HepG2 (cell line): ENCODE results near the gene CDKN3. TPM values are rescaled to one million over a fixed set of nuclear protein-coding genes. Genes with fewer than 3 reads are reported as not detected.

Experiments used
- CCDC6 ChIP-seq: sonication (generic); formaldehyde crosslinking; IDR thresholded peaks from 2 replicates; pipeline ENCODE4 v1.8.1; 2022; ENCODE audit warnings: mild to moderate bottlenecking, missing genetic modification reagents, moderate library complexity
- CREM ChIP-seq, 2 experiments: sonication (generic) in 1 of 2; formaldehyde crosslinking in 1 of 2; IDR thresholded peaks; 2 replicates each; pipeline versions ENCODE4 v1.4.0 to v1.6.1; 2016 to 2020; ENCODE audit warnings: antibody characterized with exemption in 1 of 2, mild to moderate bottlenecking in 1 of 2, missing genetic modification reagents in 1 of 2
- FOXK1 ChIP-seq: sonication (generic); formaldehyde crosslinking; IDR thresholded peaks from 2 replicates; pipeline ENCODE4 v1.4.0; 2020; ENCODE audit warnings: low read depth, missing genetic modification reagents, borderline replicate concordance
- IRF2 ChIP-seq: IDR thresholded peaks from 2 replicates; pipeline ENCODE4 v1.6.1; 2018; ENCODE audit warnings: missing genetic modification reagents, missing compliant biosample characterization
- KDM1A ChIP-seq: IDR thresholded peaks from 2 replicates; pipeline ENCODE4 v1.6.1; 2016; ENCODE audit warnings: missing compliant biosample characterization
- KLF16 ChIP-seq, 2 experiments: sonication (generic) in 1 of 2; formaldehyde crosslinking in 1 of 2; IDR thresholded peaks; 2 replicates each; pipeline versions ENCODE4 v1.6.1 to v1.8.0; 2016 to 2023; ENCODE audit warnings: missing genetic modification reagents in 2 of 2, missing compliant biosample characterization in 1 of 2
- MAZ ChIP-seq, 2 experiments: sonication (generic) in 1 of 2; formaldehyde crosslinking in 1 of 2; IDR thresholded peaks; 2 replicates each; pipeline versions ENCODE4 v1.5.0 to v1.6.1; 2012 to 2020; ENCODE audit warnings: low read depth in 2 of 2, mild to moderate bottlenecking in 2 of 2, borderline replicate concordance in 1 of 2, improper control_type of control experiment in 1 of 2, low read length in 1 of 2, missing genetic modification reagents in 1 of 2, moderate library complexity in 1 of 2
- NFE2 ChIP-seq: sonication (generic); formaldehyde crosslinking; IDR thresholded peaks from 2 replicates; pipeline ENCODE4 v1.4.0; 2020; ENCODE audit warnings: missing genetic modification reagents
- NFE2L2 ChIP-seq: fragments of 150-350 bp; IDR thresholded peaks from 2 replicates; pipeline ENCODE4 v1.6.1; 2014; ENCODE audit warnings: low read length
- NFIB ChIP-seq: sonication (generic); formaldehyde crosslinking; IDR thresholded peaks from 2 replicates; pipeline ENCODE4 v1.9.0; 2021; ENCODE audit warnings: missing genetic modification reagents, mild to moderate bottlenecking, borderline replicate concordance
- NONO ChIP-seq, 2 experiments: fragments of 450-650 bp in 1 of 2; sonication (generic) in 1 of 2; formaldehyde crosslinking in 1 of 2; IDR thresholded peaks in 1 of 2; conservative IDR thresholded peaks in 1 of 2; 2 replicates each; pipeline versions ENCODE4 v1.6.1 to v1.8.0; 2017 to 2022; ENCODE audit warnings: mild to moderate bottlenecking in 1 of 2, missing genetic modification reagents in 1 of 2, moderate library complexity in 1 of 2
- NR2F6 ChIP-seq, 2 experiments: IDR thresholded peaks; 2 replicates each; pipeline ENCODE4 v1.6.1; 2016; ENCODE audit warnings: antibody characterized with exemption in 1 of 2, mild to moderate bottlenecking in 1 of 2
- PHF5A ChIP-seq: IDR thresholded peaks from one replicate; pipeline ENCODE4 v1.6.1; 2018; ENCODE audit warnings: low read depth, missing genetic modification reagents; ENCODE audit not compliant: unreplicated experiment
- SOX6 ChIP-seq, 2 experiments: fragments of 450-650 bp in 1 of 2; sonication (generic) in 1 of 2; formaldehyde crosslinking in 1 of 2; IDR thresholded peaks; 2 replicates each; pipeline versions ENCODE4 v1.4.0 to v1.6.1; 2017 to 2020; ENCODE audit warnings: antibody characterized with exemption in 1 of 2, mild to moderate bottlenecking in 1 of 2, missing genetic modification reagents in 1 of 2
- TCF12 ChIP-seq, 2 experiments: fragments of 450-650 bp in 1 of 2; sonication (generic) in 1 of 2; formaldehyde crosslinking in 1 of 2; IDR thresholded peaks; 2 replicates each; pipeline versions ENCODE4 v1.6.1 to v1.8.0; 2017 to 2022; ENCODE audit warnings: antibody characterized with exemption in 1 of 2, mild to moderate bottlenecking in 1 of 2, missing genetic modification reagents in 1 of 2, moderate library complexity in 1 of 2
- ZBTB3 ChIP-seq: sonication (generic); formaldehyde crosslinking; IDR thresholded peaks from 2 replicates; pipeline ENCODE4 v1.4.0; 2020; ENCODE audit warnings: low read depth, mild to moderate bottlenecking, moderate library complexity, missing genetic modification reagents, borderline replicate concordance
- ZNF629 ChIP-seq: sonication (generic); formaldehyde crosslinking; conservative IDR thresholded peaks from 2 replicates; pipeline ENCODE4 v1.5.0; 2020; ENCODE audit warnings: missing genetic modification reagents
- ZNF670 ChIP-seq: sonication (generic); formaldehyde crosslinking; IDR thresholded peaks from 2 replicates; pipeline ENCODE4 v1.8.0; 2022; ENCODE audit warnings: mild to moderate bottlenecking, missing genetic modification reagents, borderline replicate concordance
- ZNF747 ChIP-seq: sonication (generic); formaldehyde crosslinking; IDR thresholded peaks from 2 replicates; pipeline ENCODE4 v1.8.1; 2023; ENCODE audit warnings: missing genetic modification reagents, mild to moderate bottlenecking, borderline replicate concordance
- polyA plus RNA-seq, 8 experiments: library from polyadenylated mRNA; depleted of rRNA in 3 of 8; stranded (reverse) in 7 of 8; unstranded in 1 of 8; fragments of >200 nt; fragmentation: Illumina TruSeq in 4 of 8; extraction: Trizol in 4 of 8; gene quantifications; 2 replicates each; pipeline versions ENCODE4 v1.2.1 to v1.2.3, GENCODE V29; 2011 to 2016; ENCODE audit warnings: low read depth in 4 of 8, missing spikeins in 1 of 8, mixed read lengths in 1 of 8; ENCODE audit not compliant: insufficient read depth in 1 of 8
- total RNA-seq, 5 experiments: library from RNA; depleted of rRNA; stranded (reverse); fragments of >200 nt; fragmentation: Illumina TruSeq; extraction: Trizol; gene quantifications; 2 replicates each; pipeline ENCODE4 v1.2.3, GENCODE V29; 2016; ENCODE audit warnings: low read depth in 1 of 5
- TF ChIP-seq, protein P1 (sequence below): sonication (generic); formaldehyde crosslinking; IDR thresholded peaks from 2 replicates; pipeline ENCODE4 v1.8.0; 2022; ENCODE audit warnings: mild to moderate bottlenecking, missing genetic modification reagents; ENCODE audit not compliant: insufficient replicate concordance
- TF ChIP-seq, protein P2 (sequence below): sonication (generic); formaldehyde crosslinking; IDR thresholded peaks from 2 replicates; pipeline ENCODE4 v1.9.0; 2021; ENCODE audit warnings: missing genetic modification reagents, borderline replicate concordance
- TF ChIP-seq, protein P3 (sequence below): sonication (generic); formaldehyde crosslinking; conservative IDR thresholded peaks from 2 replicates; pipeline ENCODE4 v1.8.0; 2022; ENCODE audit warnings: mild to moderate bottlenecking, moderate library complexity, missing genetic modification reagents

CDKN3 gene
- total and polyA plus RNA-seq, 2 of the 13 experiments (the other 11 are each of a cell fraction or from before 2014, with no cell fraction given): 63.0 to 88.9 TPM

DNA sequence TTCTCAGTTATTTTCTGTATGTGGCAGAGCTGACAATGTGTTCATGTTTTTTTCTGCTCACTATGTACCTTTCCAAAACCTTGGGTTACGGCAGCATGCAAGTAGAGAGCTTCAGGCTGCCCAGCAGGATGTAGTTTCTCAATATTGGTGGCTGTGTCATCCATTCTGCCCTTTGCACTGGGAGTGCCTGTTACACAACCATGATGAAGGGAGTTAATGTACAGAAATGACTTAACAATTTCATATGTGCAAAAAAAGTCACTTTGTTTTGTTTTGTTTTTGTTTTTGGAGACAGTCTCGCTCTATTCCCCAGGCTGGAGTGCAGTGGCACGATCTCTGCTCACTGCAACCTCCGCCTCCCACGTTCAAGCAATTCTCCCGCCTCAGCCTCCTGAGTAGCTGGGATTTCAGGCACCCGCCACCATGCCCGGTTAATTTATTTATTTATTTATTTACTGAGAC, 50.5 kb downstream of the CDKN3 start (continued):
- TF ChIP-seq NR2F6 (IDR thresholded peaks at IDR 0.05) (no peak), NR2F6 (CRISPR knock-in tag; IDR thresholded peaks at IDR 0.05) (peak; percentile 70), NONO (IDR thresholded peaks at IDR 0.05) (no peak), NONO (CRISPR knock-in tag; conservative IDR thresholded peaks at IDR 0.05) (peak; percentile 73), IRF2 (CRISPR knock-in tag) (peak; percentile 72), SOX6 (IDR thresholded peaks at IDR 0.05) (no peak), SOX6 (CRISPR knock-in tag; IDR thresholded peaks at IDR 0.05) (peak; percentile 92), MAZ (IDR thresholded peaks at IDR 0.05; ENCODE audit: borderline replicate concordance, low read depth, low read length) (no peak), MAZ (CRISPR knock-in tag; IDR thresholded peaks at IDR 0.05; ENCODE audit: low read depth) (peak; percentile 71), NFE2L2 (peak; percentile 74), ZBTB3 (no peak), ZNF670 (CRISPR knock-in tag) (peak; percentile 69; the same call in 1 of the 2 replicates), ZNF747 (CRISPR knock-in tag) (peak; percentile 52; the same call in 1 of the 2 replicates), KDM1A (peak; percentile 57; the same call in 1 of the 2 replicates), TCF12 (IDR thresholded peaks at IDR 0.05) (no peak), TCF12 (CRISPR knock-in tag; IDR thresholded peaks at IDR 0.05) (peak; percentile 90), CCDC6 (CRISPR knock-in tag) (no peak), PHF5A (CRISPR knock-in tag) (peak; percentile 47), NFIB (CRISPR knock-in tag) (no peak), NFE2 (CRISPR knock-in tag) (peak; percentile 63; the same call in 1 of the 2 replicates), FOXK1 (peak; percentile 80; the same call in 1 of the 2 replicates), ZNF629 (no peak), KLF16 (CRISPR knock-in tag; IDR thresholded peaks at IDR 0.05) (peak in 1 of 2 experiments; percentile 72; a peak in 2 of 4 replicates), CREM (IDR thresholded peaks at IDR 0.05) (peak; percentile 64; the same call in 1 of the 2 replicates), CREM (CRISPR knock-in tag; IDR thresholded peaks at IDR 0.05) (no peak)
- TF ChIP-seq, protein P1, sequence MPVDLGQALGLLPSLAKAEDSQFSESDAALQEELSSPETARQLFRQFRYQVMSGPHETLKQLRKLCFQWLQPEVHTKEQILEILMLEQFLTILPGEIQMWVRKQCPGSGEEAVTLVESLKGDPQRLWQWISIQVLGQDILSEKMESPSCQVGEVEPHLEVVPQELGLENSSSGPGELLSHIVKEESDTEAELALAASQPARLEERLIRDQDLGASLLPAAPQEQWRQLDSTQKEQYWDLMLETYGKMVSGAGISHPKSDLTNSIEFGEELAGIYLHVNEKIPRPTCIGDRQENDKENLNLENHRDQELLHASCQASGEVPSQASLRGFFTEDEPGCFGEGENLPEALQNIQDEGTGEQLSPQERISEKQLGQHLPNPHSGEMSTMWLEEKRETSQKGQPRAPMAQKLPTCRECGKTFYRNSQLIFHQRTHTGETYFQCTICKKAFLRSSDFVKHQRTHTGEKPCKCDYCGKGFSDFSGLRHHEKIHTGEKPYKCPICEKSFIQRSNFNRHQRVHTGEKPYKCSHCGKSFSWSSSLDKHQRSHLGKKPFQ (CRISPR knock-in tag): peak; percentile 53
- TF ChIP-seq, protein P2, sequence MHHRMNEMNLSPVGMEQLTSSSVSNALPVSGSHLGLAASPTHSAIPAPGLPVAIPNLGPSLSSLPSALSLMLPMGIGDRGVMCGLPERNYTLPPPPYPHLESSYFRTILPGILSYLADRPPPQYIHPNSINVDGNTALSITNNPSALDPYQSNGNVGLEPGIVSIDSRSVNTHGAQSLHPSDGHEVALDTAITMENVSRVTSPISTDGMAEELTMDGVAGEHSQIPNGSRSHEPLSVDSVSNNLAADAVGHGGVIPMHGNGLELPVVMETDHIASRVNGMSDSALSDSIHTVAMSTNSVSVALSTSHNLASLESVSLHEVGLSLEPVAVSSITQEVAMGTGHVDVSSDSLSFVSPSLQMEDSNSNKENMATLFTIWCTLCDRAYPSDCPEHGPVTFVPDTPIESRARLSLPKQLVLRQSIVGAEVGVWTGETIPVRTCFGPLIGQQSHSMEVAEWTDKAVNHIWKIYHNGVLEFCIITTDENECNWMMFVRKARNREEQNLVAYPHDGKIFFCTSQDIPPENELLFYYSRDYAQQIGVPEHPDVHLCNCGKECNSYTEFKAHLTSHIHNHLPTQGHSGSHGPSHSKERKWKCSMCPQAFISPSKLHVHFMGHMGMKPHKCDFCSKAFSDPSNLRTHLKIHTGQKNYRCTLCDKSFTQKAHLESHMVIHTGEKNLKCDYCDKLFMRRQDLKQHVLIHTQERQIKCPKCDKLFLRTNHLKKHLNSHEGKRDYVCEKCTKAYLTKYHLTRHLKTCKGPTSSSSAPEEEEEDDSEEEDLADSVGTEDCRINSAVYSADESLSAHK: no peak
- TF ChIP-seq, protein P3, sequence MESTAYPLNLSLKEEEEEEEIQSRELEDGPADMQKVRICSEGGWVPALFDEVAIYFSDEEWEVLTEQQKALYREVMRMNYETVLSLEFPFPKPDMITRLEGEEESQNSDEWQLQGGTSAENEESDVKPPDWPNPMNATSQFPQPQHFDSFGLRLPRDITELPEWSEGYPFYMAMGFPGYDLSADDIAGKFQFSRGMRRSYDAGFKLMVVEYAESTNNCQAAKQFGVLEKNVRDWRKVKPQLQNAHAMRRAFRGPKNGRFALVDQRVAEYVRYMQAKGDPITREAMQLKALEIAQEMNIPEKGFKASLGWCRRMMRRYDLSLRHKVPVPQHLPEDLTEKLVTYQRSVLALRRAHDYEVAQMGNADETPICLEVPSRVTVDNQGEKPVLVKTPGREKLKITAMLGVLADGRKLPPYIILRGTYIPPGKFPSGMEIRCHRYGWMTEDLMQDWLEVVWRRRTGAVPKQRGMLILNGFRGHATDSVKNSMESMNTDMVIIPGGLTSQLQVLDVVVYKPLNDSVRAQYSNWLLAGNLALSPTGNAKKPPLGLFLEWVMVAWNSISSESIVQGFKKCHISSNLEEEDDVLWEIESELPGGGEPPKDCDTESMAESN (CRISPR knock-in tag): peak; percentile 55; the same call in 1 of the 2 replicates
